Right lobe of liver (tissue), 6 donors: ENCODE measurements around the gene CELA2A. TPM values are rescaled to one million over a fixed set of nuclear protein-coding genes. Genes with fewer than 3 reads are reported as not detected.

Source experiments
- ATAC-seq, 4 donors: fragments of 200-7000 bp; cut with Tn5 transposase; one replicate each; pipeline ENCODE4 v1.9.1; 2020; ENCODE audit warnings: mild to moderate bottlenecking in 4 of 4, moderate library complexity in 4 of 4
- DNase-seq, 3 donors: peaks; one replicate each; pipeline ENCODE4 v3.0.0-alpha.2; 2020
- H3K27ac ChIP-seq, 3 donors: fragments of 200-600 bp; one replicate each; pipeline ENCODE4 v1.8.0; 2022
- H3K27me3 ChIP-seq, 2 donors: fragments of 200-600 bp; one replicate each; pipeline ENCODE4 v1.8.0; 2022
- H3K36me3 ChIP-seq, 4 donors: fragments of 200-600 bp; sonication (generic) in 1 of 4; one replicate each; pipeline versions ENCODE4 v1.5.1 to v1.8.0; 2017 to 2022; ENCODE audit warnings: control low read depth in 1 of 4
- H3K4me1 ChIP-seq, 4 donors: fragments of 200-600 bp; sonication (generic) in 1 of 4; one replicate each; pipeline versions ENCODE4 v1.5.1 to v1.8.0; 2017 to 2022; ENCODE audit warnings: control low read depth in 1 of 4
- H3K4me3 ChIP-seq, 3 donors: fragments of 200-600 bp; one replicate each; pipeline ENCODE4 v1.8.0; 2022
- H3K9me3 ChIP-seq, 4 donors: fragments of 200-600 bp; sonication (generic) in 1 of 4; one replicate each; pipeline versions ENCODE4 v1.5.1 to v1.8.0; 2017 to 2022; ENCODE audit warnings: control low read depth in 1 of 4
- POLR2A ChIP-seq: fragments of 450-650 bp; IDR thresholded peaks from one replicate; pipeline ENCODE4 v1.6.1; 2017; ENCODE audit warnings: antibody characterized with exemption, mild to moderate bottlenecking
- WGBS: methylation state at CpG from one replicate; pipeline ENCODE4 v1.1.6; 2018; ENCODE audit warnings: low coverage, low lambda C conversion rate; ENCODE audit not compliant: insufficient coverage; ENCODE audit errors: missing lambda C conversion rate; 5-methylcytosine and 5-hydroxymethylcytosine counted together
- intact Hi-C, 2 donors: fragments of 100-400 bp; cut with DNase I; formaldehyde crosslinking; loops; one replicate each; pipeline versions ENCODE4 v1.11.2 to v1.14.1; 2022
- long read RNA-seq: library from polyadenylated mRNA; unstranded; transcript quantifications from one replicate; pipeline ENCODE4 v2.0.0, GENCODE V29; 2019
- total RNA-seq, 6 experiments: library from RNA; depleted of rRNA in 2 of 6; stranded (reverse); fragments of >200 nt in 2 of 6; fragmentation: NEBNext Ultra II Directional in 3 of 6; extraction: Animal tissue kit (Norgen Biotek cat#: 25700) in 3 of 6; gene quantifications; one replicate each; pipeline versions ENCODE4 v1.1.0 to v1.2.4, GENCODE V29; 2016 to 2023
- TF ChIP-seq, protein P1 (sequence below), 4 donors: fragments of 200-600 bp in 3 of 4; fragments of 450-650 bp in 1 of 4; IDR thresholded peaks; one replicate each; pipeline versions ENCODE4 v1.5.1 to v1.8.0; 2016 to 2022; ENCODE audit warnings: antibody characterized with exemption in 4 of 4, mild to moderate bottlenecking in 2 of 4
- donor health status: DM: no; HTN: yes; CAD: no.
- donor health status: DM: no; HTN: no; CAD: no.
- donor health status: DM: no; HTN: no; CAD: no.
- donor health status: DM: no; HTN: yes; CAD: no.
- donor health status: DM: no; HTN: yes; CAD: no.

The CELA2A gene
- not detected for total RNA-seq
- long read RNA-seq: 0 reads

DNA sequence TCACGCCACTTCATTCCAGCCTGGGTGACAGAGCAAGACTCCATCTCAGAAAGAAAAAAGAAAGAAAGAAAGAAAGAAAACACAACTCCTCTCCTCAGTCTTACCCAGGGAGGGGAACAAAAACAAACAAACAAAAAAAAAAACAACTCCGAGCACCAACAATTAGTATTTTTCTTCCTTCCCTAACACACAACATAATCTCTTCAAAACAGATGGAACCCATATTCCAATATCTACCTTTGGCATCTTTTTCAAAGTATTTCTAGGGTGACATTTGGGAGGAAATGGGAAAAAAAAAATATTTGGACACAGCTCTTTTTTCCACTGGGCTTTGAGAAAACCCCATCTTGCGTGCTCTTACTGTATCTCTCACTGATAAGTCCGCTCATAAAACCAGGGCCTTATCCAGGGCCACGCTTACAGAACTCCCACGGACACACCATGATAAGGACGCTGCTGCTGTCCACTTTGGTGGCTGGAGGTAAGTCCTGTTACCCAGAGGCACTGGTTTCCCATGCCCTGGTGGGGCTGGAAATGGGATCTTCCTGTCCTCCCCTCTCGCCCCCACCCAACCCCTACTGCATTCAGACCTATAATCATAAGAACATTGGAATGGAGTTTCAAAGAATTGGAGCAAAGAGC, at the start of gene CELA2A:
Gene CELA2A (plus strand): TSS at position 420 of the 642 bp plus-strand sequence. CDS start 22 bp downstream, at position 442.
- no peaks in the 10 kb centered on the region for H3K4me1 ChIP-seq
- no peaks in the 10 kb centered on the region for H3K36me3 ChIP-seq
- ATAC-seq (no peak), DNase-seq (no peak)
- H3K4me3 ChIP-seq: no peak within 1 kb of the TSS
- H3K27me3 ChIP-seq: no peaks in the 10 kb centered on the region
- no peaks in the 10 kb centered on the region for H3K9me3 ChIP-seq
- H3K27ac ChIP-seq: no peak within 1 kb of the TSS
- WGBS: 82% methylated on average over 5 of the region's 8 CpGs
- intact Hi-C loops: no loop called here
- TF ChIP-seq POLR2A: no peak
- TF ChIP-seq, protein P1, sequence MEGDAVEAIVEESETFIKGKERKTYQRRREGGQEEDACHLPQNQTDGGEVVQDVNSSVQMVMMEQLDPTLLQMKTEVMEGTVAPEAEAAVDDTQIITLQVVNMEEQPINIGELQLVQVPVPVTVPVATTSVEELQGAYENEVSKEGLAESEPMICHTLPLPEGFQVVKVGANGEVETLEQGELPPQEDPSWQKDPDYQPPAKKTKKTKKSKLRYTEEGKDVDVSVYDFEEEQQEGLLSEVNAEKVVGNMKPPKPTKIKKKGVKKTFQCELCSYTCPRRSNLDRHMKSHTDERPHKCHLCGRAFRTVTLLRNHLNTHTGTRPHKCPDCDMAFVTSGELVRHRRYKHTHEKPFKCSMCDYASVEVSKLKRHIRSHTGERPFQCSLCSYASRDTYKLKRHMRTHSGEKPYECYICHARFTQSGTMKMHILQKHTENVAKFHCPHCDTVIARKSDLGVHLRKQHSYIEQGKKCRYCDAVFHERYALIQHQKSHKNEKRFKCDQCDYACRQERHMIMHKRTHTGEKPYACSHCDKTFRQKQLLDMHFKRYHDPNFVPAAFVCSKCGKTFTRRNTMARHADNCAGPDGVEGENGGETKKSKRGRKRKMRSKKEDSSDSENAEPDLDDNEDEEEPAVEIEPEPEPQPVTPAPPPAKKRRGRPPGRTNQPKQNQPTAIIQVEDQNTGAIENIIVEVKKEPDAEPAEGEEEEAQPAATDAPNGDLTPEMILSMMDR (IDR thresholded peaks at IDR 0.05): no peak

DNA sequence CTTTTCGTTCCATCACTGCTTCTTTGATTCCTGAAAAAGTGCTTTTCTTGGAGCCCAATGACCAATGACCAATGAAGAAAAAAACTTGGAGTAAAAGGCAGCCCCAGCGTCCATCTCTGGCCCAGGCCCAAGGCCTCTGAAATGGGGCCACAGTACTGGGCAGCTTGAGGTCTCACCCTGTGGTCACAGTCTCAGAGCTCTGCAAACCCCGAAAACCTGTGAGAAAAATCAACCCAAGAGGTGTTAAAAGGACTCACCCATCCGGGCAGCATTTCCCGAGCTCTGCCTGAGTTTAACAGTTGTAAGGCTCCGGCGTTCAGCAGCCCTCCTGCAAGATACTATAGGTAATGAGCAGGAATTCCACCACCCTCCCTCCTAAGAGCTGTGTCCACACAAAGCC, 49.0 kb upstream of the CELA2A start:
- H3K36me3 ChIP-seq: no peaks in the 10 kb centered on the region
- intact Hi-C loops: no loop called here
- TF ChIP-seq POLR2A: no peak
- TF ChIP-seq, protein P1 (IDR thresholded peaks at IDR 0.05): no peak
- WGBS: 43% methylated on average over 2 of the region's 7 CpGs
- no peaks in the 10 kb centered on the region for H3K9me3 ChIP-seq
- ATAC-seq: no peak
- no peak overlapping the region for H3K27ac ChIP-seq
- no peak overlapping the region for H3K4me3 ChIP-seq
- no peaks in the 10 kb centered on the region for H3K27me3 ChIP-seq
- DNase-seq: no peak
- no peaks in the 10 kb centered on the region for H3K4me1 ChIP-seq

GRCh38 chr1:15408890-15409387, 47.6 kb upstream of the CELA2A start:
- H3K36me3 ChIP-seq: no peaks in the 10 kb centered on the region
- WGBS: 21% methylated on average over 9 of the region's 14 CpGs
- H3K4me1 ChIP-seq: no peaks in the 10 kb centered on the region
- peak overlapping the region; percentile 78 to 94 (median 89) for H3K4me3 ChIP-seq
- H3K27ac ChIP-seq: no peak overlapping the region
- DNase-seq (no peak), ATAC-seq (no peak)
- TF ChIP-seq, protein P1 (IDR thresholded peaks at IDR 0.05): no peak
- TF ChIP-seq POLR2A: no peak
- H3K27me3 ChIP-seq: no peaks in the 10 kb centered on the region
- intact Hi-C loops: no loop called here
- no peaks in the 10 kb centered on the region for H3K9me3 ChIP-seq

DNA sequence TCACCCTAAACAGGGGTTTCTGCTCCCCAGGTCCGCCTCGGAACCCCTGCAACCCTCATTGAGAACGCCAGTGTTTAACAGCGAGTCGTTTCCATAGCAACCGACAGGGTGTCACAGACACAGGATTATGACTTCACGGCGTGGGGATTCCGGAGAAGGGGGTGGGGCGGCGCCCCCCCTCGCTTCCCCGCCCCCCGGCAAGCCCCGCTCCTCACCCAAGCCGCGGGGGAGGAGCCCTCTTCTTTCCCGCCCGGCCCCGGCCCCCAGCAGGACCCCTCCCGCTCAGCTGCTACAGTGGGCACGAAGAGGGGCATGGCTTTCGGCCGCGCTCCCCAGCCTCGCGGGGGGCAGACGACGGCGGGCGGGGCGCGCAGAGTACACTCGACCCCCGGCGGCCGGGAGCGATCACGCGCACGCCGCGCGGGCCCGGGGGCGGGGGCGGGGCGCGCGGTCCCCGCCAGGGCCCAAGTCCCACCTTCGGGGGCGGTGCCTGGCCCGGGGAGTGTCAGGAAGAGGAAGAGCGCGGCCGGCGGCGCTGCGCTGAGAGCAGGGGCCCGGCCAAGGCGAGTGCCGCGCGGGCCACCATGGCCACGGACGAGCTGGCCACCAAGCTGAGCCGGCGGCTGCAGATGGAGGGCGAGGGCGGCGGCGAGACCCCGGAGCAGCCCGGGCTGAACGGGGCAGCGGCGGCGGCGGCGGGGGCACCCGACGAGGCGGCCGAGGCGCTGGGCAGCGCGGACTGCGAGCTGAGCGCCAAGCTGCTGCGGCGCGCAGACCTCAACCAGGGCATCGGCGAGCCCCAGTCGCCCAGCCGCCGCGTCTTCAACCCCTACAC, 46.9 kb upstream of the CELA2A start, which contains the start of gene EFHD2:
Gene EFHD2 (plus strand): TSS at position 501 of the 835 bp plus-strand sequence. CDS start 84 bp downstream, at position 585.
- no peaks in the 10 kb centered on the region for H3K9me3 ChIP-seq
- H3K27me3 ChIP-seq: no peaks in the 10 kb centered on the region
- no peaks in the 10 kb centered on the region for H3K4me1 ChIP-seq
- 0% methylated on average over 16 of the region's 99 CpGs for WGBS
- peak within 1 kb of the TSS; percentile 31 to 79 (median 60) for H3K27ac ChIP-seq
- peak; percentile 87 for TF ChIP-seq POLR2A
- TF ChIP-seq, protein P1 (IDR thresholded peaks at IDR 0.05): peak in 2 of 4 donors; percentile 5 to 9
- H3K4me3 ChIP-seq: peak within 1 kb of the TSS; percentile 78 to 94 (median 89)
- DNase-seq: peak; percentile 88 to 91 (median 90)
- peak; percentile 90 to 94 (median 92) for ATAC-seq
- H3K36me3 ChIP-seq: no peaks in the 10 kb centered on the region
- intact Hi-C loops: no loop called here
